Uterus (tissue), 4 donors: Measurements from ENCODE around the gene CYSRT1. TPM values are rescaled to one million over a fixed set of nuclear protein-coding genes. Genes with fewer than 3 reads are reported as not detected.
"Not testable (repeated sequence)": the region's sequence is repeated elsewhere in the genome, so short reads cannot be mapped to it uniquely, and the experiment has no call there.

Experiments used
- DNase-seq, 2 donors: peaks; one replicate each; pipeline ENCODE4 v3.0.0-alpha.2; 2019 to 2020
- H3K27ac ChIP-seq, 2 donors: fragments of 200-600 bp; sonication (generic); 1 replicate in 1 of 2; 2 replicates in 1 of 2; pipeline ENCODE4 v1.5.1; 2016 to 2018
- H3K27me3 ChIP-seq, 2 donors: fragments of 200-600 bp; sonication (generic); one replicate each; pipeline ENCODE4 v1.5.1; 2018 to 2019; ENCODE audit warnings: control low read depth in 1 of 2
- H3K36me3 ChIP-seq, 2 donors: fragments of 200-600 bp; sonication (generic); one replicate each; pipeline ENCODE4 v1.5.1; 2019; ENCODE audit warnings: control low read depth in 1 of 2
- H3K4me1 ChIP-seq, 2 donors: fragments of 200-600 bp; sonication (generic); one replicate each; pipeline ENCODE4 v1.5.1; 2018 to 2019; ENCODE audit warnings: control low read depth in 1 of 2
- H3K4me3 ChIP-seq, 2 donors: fragments of 200-600 bp; sonication (generic); 1 replicate in 1 of 2; 2 replicates in 1 of 2; pipeline ENCODE4 v1.5.1; 2018 to 2019; ENCODE audit warnings: mild to moderate bottlenecking in 1 of 2
- H3K9me3 ChIP-seq, 2 donors: fragments of 200-600 bp; sonication (generic); one replicate each; pipeline ENCODE4 v1.5.1; 2019; ENCODE audit warnings: control low read depth in 1 of 2
- POLR2A ChIP-seq, 2 donors: fragments of 450-650 bp; IDR thresholded peaks; one replicate each; pipeline ENCODE4 v1.6.1; 2016; ENCODE audit warnings: antibody characterized with exemption in 2 of 2, mild to moderate bottlenecking in 1 of 2, moderate library complexity in 1 of 2
- intact Hi-C: fragments of 100-400 bp; cut with DNase I; formaldehyde crosslinking; loops from one replicate; pipeline ENCODE4 v1.15.1; 2023; ENCODE audit warnings: low total_unique reads
- total RNA-seq, 4 donors: library from RNA; depleted of rRNA in 3 of 4; stranded (reverse); fragments of >200 nt in 3 of 4; gene quantifications; one replicate each; pipeline versions ENCODE4 v1.1.0 to v1.2.4, GENCODE V29; 2014 to 2023
- TF ChIP-seq, protein P1 (sequence below), 4 experiments: fragments of 200-600 bp in 2 of 4; fragments of 450-650 bp in 2 of 4; sonication (generic) in 2 of 4; IDR thresholded peaks; one replicate each; pipeline ENCODE4 v1.5.1; 2016 to 2019; ENCODE audit warnings: antibody characterized with exemption in 4 of 4, mild to moderate bottlenecking in 2 of 4, moderate library complexity in 1 of 4
- donor health status: DM: yes; HTN: yes; CAD: no.

CYSRT1 gene
- total RNA-seq, 4 donors from 2014 or later, result 0.34 TPM; not detected in 3

DNA sequence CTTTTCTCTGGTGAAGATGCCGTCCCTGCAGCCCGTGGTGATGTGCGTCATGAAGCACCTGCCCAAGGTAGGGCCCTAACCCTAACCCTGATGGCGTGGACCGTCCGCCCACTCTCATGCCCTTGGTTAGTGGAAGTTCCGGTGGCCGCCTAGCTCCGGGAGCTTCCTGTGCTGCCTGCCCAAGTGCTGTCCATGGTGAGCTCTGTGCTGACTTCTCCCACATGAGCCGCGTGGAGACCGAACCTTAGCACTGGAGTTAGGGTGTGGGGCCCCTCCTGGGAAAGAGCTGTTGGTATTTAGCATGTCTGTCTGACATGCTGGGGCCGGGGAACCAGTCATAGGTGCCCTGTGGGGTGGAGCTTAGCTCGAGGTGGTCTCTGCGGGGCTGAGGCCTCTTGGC is 31.4 kb downstream of the CYSRT1 start:
- intact Hi-C loops, result no loop called here
- Histone ChIP-seq H3K36me3 (no peaks in the 10 kb centered on the region), H3K27me3 (no peaks in the 10 kb centered on the region), H3K27ac (no peak overlapping the region), H3K4me1 (peaks cover 0 to 17% of the 10 kb centered on the region in 2 donors), H3K9me3 (no peaks in the 10 kb centered on the region), H3K4me3 (peak overlapping the region in 1 of 2 donors; percentile 97)
- DNase-seq, result no peak
- no peak for TF ChIP-seq POLR2A (IDR thresholded peaks at IDR 0.05)
- TF ChIP-seq, protein P1, sequence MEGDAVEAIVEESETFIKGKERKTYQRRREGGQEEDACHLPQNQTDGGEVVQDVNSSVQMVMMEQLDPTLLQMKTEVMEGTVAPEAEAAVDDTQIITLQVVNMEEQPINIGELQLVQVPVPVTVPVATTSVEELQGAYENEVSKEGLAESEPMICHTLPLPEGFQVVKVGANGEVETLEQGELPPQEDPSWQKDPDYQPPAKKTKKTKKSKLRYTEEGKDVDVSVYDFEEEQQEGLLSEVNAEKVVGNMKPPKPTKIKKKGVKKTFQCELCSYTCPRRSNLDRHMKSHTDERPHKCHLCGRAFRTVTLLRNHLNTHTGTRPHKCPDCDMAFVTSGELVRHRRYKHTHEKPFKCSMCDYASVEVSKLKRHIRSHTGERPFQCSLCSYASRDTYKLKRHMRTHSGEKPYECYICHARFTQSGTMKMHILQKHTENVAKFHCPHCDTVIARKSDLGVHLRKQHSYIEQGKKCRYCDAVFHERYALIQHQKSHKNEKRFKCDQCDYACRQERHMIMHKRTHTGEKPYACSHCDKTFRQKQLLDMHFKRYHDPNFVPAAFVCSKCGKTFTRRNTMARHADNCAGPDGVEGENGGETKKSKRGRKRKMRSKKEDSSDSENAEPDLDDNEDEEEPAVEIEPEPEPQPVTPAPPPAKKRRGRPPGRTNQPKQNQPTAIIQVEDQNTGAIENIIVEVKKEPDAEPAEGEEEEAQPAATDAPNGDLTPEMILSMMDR (IDR thresholded peaks at IDR 0.05), result no peak

DNA sequence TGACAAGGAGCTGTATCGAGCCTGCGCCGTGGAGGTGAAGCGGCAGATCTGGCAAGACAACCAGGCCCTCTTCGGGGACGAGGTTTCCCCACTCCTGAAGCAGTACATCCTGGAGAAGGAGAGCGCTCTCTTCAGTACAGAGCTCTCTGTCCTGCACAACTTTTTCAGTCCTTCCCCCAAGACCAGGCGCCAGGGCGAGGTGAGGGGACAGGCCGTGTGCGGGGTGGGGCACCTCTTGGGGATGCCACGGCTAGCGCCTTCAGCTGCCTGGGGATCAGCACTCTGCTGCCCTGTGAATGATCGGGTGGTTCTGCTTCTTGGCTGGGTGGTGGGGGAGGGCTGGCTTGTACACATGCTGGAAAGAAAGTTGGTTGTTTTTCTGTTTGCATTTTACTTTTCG is 31.9 kb downstream of the CYSRT1 start:
- Histone ChIP-seq H3K4me3 (no peak overlapping the region), H3K36me3 (no peaks in the 10 kb centered on the region), H3K27me3 (no peaks in the 10 kb centered on the region), H3K4me1 (peaks cover 0 to 17% of the 10 kb centered on the region in 2 donors), H3K9me3 (no peaks in the 10 kb centered on the region), H3K27ac (no peak overlapping the region)
- DNase-seq, result no peak
- no peak for TF ChIP-seq POLR2A (IDR thresholded peaks at IDR 0.05)
- TF ChIP-seq, protein P1 (IDR thresholded peaks at IDR 0.05), result no peak
- intact Hi-C loops, result no loop called here

DNA sequence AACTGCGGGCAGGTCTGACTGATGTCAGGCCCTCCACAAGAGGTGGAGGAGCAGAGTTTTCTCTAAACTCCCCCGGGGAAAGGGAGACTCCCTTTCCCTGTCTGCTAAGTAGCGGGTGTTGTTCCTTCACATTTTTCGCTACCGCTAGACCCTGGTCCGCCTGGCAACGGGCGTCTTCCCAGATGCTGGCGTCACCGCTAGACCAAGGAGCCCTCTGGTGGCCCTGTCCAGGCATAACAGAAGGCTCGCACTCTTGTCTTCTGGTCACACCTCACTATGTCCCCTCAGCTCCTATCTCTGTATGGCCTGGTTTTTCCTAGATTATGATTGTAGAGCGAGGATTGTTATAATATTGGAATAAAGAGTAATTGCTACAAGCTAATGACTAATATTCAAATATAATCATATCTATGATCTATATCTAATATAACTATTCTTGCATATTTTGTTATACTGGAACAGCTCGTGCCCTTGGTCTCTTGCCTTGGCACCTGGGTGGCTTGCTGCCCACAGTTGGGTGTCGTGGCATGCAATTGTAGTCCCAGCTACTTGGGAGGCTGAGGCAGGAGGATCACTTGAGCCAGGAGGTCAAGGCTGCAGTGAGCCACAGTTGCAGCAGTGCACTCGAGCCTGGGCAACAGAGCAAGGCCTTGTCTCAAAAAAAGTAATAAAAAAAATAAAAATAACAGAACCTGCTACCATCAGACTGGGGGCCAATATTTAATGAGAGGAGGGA is 37.4 kb downstream of the CYSRT1 start:
- H3K4me1 ChIP-seq, DNase-seq, H3K27ac ChIP-seq, H3K27me3 ChIP-seq, H3K36me3 ChIP-seq, intact Hi-C loops, H3K9me3 ChIP-seq, H3K4me3 ChIP-seq: not testable (repeated sequence)
- TF ChIP-seq, protein P1 (IDR thresholded peaks at IDR 0.05), result peak in 2 of 4 experiments; percentile 36 to 47

DNA sequence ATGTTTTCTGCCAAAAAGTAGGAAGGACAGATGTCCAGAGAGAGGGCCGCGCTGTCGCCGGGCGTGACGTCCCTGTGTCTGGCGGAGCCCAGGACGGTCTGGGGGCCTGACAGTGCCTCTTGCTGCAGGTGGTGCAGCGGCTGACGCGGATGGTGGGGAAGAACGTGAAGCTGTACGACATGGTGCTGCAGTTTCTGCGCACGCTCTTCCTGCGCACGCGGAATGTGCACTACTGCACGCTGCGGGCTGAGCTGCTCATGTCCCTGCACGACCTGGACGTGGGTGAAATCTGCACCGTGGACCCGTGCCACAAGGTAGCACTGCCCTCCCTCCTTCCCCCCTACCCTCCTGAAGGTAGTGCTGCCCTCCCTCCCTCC is 37.9 kb downstream of the CYSRT1 start:
- H3K36me3 ChIP-seq, result no peaks in the 10 kb centered on the region
- intact Hi-C loops, result no loop called here
- TF ChIP-seq, protein P1 (IDR thresholded peaks at IDR 0.05), result no peak
- TF ChIP-seq POLR2A (IDR thresholded peaks at IDR 0.05), result no peak

DNA sequence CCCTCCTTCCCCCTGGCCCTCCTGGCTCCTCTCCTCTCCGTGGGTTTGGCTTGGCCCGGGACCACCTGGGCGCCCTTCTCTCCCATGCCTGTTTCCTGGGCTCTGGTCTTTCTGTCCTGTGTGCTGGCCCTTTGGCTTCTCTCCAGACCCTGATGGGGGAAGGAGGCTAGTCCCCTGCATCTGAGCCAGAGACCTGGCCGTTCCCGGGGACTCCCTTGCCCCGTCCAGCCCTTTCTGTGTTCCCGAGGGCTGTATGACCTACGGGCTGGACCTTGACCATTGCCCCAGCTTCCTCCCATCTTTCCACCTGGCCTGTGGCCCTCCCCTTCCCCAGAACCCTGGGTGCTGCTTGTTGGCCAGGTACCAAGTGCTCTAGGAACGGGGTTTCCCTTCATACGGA is 38.5 kb downstream of the CYSRT1 start:
- no peaks in the 10 kb centered on the region for H3K4me1 ChIP-seq
- H3K36me3 ChIP-seq, result no peaks in the 10 kb centered on the region
- H3K27me3 ChIP-seq, result no peaks in the 10 kb centered on the region
- H3K9me3 ChIP-seq, result no peaks in the 10 kb centered on the region
- H3K27ac ChIP-seq, result no peak overlapping the region
- no peak for DNase-seq
- no peak overlapping the region for H3K4me3 ChIP-seq
- TF ChIP-seq, protein P1 (IDR thresholded peaks at IDR 0.05), result no peak
- no peak for TF ChIP-seq POLR2A (IDR thresholded peaks at IDR 0.05)
- intact Hi-C loops, result no loop called here

More for the DNA sequence above, 37.9 kb downstream of the CYSRT1 start:
- Histone ChIP-seq H3K27me3 (no peaks in the 10 kb centered on the region), H3K4me3 (no peak overlapping the region), H3K4me1 (no peaks in the 10 kb centered on the region), H3K9me3 (no peaks in the 10 kb centered on the region), H3K27ac (no peak overlapping the region)
- DNase-seq, result no peak
